IPS-NIHi7 (cell line): ENCODE measurements around the gene PALM2AKAP2.

Experiments used
- DNase-seq: peaks from one replicate; pipeline ENCODE4 v3.0.0; 2012; ENCODE audit warnings: mixed read lengths; ENCODE audit errors: extremely low spot score

Gene PALM2AKAP2

DNA sequence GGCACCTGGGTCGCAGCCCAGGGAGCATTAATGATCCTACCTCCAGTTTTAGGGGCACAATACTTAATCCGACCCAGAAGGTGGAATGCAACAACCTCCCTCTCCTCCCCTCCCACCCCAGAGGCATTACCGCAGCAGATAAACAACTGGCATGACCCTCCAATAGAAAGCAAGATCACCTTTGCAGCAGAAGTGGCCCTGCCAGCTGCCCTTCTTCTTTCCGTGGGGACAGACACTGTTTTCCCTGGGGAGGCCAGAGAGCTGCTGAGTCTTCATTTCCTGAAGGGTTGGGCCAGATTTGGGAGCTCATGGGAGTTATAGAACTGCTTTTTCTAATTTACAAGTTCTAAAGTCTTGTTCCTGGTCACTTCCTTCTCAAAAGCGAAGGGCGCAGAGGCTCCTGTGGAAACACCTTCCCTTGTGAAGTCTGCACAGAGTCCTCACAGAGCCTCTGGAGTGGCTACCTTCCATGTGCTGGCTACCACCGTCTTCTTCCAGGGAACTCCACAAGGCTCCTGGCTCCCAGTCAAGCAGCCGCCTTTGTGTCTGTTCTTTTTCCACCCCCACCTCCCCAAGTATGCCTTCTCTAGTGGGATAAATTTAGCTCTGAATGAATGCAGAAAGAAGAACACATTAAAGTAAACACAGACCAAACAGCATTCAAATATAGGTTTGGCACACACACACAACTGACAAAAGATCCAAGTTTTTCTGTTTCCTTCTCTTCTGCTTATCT lies 8.0 kb upstream of the PALM2AKAP2 start:
- no peak for DNase-seq

GRCh38 chr9:109775516-109775915 lies 4.5 kb upstream of the PALM2AKAP2 start:
- no peak for DNase-seq

DNA sequence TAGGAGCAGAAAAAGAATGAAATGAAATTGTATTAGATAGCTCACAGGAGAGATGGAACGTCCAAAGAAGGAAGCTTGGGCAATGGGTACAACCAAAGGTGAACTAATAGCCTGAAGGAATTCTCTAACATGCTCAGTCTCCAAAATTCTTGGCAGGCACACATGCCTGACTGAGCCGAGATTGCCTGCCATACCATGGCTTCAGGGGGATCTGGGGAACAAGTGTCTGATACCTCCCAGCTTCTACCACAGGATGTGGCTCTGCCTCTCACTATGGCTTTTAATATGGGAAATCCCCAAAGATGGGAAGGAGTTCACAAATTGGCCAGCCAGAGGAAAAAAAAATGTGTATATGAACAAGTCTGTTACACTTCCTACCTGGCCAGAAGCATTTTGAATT lies 3.6 kb upstream of the PALM2AKAP2 start:
- DNase-seq = no peak

GRCh38 chr9:109780453-109781033 lies 545 bp downstream of the PALM2AKAP2 start:
- DNase-seq = no peak

- DNase-seq = no peak
Measured at GRCh38 chr9:109781086-109781485, 1.1 kb downstream of the PALM2AKAP2 start.

GRCh38 chr9:109781541-109782197 lies 1.7 kb downstream of the PALM2AKAP2 start:
- DNase-seq = no peak

GRCh38 chr9:109787735-109788134 lies 7.7 kb downstream of the PALM2AKAP2 start:
- no peak for DNase-seq

DNA sequence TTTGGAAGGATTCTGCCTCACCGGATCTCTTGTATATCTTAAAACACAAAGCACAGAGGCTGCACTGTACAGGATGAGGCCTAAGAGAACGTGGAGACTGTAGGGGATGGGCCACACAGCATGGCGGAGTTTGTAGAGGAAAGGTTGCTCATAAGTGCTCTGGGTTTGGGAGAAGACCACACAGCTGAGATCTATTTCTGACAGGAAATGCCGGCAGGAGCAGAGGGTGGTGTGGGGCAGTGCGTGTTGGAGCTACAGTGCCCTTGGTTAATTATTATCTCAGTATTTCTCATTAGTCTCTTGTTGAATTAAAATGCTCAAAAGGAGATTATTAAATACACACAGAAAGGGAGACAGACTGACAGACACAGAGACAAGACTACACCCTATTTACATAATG lies 9.6 kb downstream of the PALM2AKAP2 start:
- no peak for DNase-seq

DNA sequence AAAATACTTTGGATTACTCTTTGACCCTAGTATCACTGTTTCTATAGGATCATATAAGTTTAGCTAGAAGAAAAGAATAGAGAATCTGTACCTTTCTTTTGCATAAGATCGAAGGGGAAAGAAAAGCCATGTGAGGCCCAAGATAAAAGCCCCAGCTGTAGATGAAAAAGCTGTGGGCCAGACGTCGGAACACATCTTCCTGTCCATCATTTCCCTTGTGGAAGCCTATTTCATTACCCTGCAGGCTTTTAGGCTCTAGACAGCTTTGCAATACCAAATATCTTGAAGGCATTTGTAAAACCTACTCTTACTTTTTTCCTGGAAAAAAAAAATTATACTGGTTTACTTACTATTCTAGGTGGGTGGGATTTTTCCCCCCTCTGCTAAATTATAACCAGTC lies 10.0 kb downstream of the PALM2AKAP2 start:
- DNase-seq = no peak

- DNase-seq = no peak
Measured at GRCh38 chr9:109791003-109791677, 11.1 kb downstream of the PALM2AKAP2 start.

GRCh38 chr9:109791747-109792146 lies 11.7 kb downstream of the PALM2AKAP2 start:
- no peak for DNase-seq

DNA sequence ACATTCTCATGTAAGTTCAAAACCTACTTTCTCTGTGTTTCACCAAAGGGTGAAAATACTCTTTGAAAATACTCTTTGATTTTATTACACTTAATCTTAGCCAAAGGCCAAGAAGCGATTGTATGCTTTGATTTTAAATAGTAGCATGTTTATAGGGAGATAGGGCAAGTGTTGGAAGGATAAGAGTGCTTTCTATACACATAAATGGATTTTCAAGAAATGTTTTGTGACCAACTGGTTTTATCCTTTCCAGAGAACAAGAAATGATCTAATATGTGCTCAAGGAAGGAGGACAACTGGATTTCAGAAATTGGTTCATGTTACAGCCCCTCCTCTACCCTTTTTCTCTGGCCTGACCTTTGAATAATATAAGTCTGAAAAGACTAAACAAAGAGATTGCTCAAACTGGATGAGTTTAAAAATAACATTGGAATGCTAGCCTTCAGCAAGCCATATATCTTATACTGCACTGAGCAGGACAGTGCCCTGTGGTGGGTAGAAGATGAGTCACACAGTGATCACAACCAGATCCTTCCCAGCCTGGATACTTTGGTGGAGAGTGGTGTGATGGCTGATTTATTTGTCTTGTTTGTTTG lies 13.1 kb downstream of the PALM2AKAP2 start:
- DNase-seq = no peak

- DNase-seq = no peak
Measured at GRCh38 chr9:109793921-109794320, 13.9 kb downstream of the PALM2AKAP2 start.

DNA sequence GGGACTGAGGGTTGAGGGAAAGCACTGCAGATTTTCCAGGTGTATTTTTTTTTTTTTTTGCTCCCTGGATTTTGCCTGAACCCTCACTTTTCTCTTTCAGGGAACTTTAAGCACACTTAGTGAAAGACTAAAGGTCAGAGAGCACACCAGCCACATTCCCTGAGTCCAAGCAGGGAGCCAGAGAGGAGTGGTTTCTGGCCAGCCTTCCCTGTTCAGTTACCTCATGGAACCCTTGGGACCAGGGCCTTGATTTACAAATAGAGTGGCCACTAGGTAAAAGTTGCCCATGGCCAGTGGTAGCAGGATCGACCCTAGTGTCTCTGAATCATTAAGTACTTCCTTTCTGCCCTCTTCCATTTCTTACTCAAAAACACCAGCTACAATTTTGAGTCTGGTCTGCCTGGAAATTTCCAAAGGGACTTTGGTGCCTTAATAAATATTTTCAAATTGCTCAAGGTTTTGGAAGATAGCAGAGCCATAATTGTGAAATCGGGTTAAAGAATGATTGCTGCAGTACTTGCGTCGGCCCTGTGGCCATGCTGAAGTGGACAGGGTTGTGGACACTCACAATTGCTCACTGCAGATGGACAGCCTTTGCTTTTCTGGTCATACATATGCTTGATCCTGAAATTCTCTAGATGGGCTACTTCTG lies 14.5 kb downstream of the PALM2AKAP2 start:
- DNase-seq = no peak

- no peak for DNase-seq
Measured at GRCh38 chr9:109795613-109796012, 15.6 kb downstream of the PALM2AKAP2 start.

DNA sequence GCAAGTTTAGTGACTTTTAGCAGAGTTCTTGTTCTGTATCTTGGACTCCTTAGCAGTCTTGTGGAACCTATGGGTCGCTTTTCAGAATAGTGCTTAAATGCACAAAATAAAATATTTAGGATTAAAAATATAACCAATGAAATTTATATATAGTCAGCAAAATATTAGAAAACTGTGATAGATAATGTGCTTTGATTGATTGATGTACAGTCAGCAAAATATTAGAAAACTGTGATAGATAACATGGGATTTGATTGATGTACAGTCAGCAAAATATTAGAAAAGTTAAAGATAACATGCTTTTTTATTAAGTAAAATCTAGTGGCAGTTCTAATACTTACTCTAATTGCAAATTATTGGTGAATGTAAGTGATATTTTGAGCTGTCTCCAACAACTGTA lies 16.1 kb downstream of the PALM2AKAP2 start:
- DNase-seq = no peak

DNA sequence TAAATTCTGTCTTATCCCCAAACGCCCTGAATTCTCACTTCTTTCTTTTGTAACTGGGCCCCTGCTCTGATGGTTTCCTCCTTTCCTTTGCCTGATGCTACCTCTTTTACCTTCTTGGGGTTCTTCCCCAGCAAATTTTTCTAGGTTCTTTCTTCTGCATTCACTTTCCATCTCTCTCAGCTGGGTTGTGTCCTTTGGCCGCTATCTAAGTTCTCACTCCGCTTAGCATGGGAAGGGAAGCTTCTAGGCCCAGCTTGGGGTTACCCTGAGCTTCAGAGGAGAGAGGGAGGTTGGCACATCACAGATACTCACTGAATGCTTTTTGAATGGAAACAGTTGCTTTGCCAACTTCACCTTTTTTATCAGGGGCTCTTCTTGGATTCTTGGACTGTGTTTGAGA lies 17.0 kb downstream of the PALM2AKAP2 start:
- no peak for DNase-seq

- DNase-seq = no peak
Measured at GRCh38 chr9:109797509-109797908, 17.5 kb downstream of the PALM2AKAP2 start.

DNA sequence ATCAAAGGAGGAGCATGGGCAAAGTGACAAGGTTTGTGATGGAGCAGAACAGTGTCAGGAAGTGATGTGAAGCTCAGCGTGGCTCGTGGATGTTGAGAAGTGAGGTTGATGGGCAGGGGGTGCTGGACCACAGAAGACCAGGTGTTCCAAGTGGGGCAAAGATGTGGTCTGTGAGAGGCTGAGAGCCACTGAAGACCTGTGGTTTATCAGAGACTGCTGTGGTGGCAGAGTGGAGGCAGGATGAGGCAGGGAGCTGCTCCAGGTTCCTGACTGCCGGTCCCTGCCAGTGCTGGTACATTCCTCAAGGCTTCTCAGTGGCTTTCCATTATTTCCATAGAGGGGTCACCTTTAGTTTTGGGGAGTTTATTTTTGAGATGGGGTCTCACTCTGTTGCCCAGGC lies 19.1 kb downstream of the PALM2AKAP2 start:
- no peak for DNase-seq

DNA sequence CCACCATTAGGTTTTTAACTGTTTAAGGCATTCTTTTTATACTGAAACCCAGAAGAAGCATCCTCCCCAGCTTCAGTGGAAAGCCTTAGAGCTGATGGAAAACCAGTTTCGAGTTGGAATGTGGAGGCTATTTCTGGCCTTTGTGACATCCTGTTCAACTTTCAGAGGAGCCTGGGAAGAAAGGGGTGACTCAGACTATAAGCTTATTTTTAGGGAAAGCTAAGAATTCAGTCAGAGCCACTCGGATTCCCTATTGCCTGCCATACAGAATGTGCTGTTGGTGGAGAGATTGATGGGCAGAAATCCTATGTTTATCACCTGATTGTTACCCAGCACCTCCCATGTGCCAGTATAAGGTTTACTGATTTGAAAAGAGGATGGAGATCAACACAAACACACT lies 19.8 kb downstream of the PALM2AKAP2 start:
- no peak for DNase-seq

- no peak for DNase-seq
Measured at GRCh38 chr9:109801484-109801883, 21.5 kb downstream of the PALM2AKAP2 start.

DNA sequence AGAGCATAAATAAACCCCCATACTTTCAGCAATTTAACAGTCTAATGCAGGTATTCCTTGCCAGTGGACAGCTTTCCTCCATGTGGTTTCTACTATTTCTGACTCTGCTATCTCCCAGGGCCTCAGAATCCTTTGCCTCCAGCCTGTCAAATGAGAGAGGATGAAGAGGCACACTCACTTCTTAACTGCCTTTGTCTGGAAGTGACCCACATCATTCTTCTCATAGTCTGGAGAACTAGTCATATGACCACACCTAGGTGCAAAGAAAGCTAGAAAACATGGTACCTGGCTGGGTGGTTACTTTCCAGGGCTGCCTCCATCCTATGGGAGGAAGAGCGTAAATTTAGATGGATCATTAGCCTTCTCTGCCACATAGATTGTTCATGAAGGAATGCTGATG lies 22.5 kb downstream of the PALM2AKAP2 start:
- DNase-seq = no peak
